ENCODE results near the gene STEAP3.

STEAP3 gene

DNA sequence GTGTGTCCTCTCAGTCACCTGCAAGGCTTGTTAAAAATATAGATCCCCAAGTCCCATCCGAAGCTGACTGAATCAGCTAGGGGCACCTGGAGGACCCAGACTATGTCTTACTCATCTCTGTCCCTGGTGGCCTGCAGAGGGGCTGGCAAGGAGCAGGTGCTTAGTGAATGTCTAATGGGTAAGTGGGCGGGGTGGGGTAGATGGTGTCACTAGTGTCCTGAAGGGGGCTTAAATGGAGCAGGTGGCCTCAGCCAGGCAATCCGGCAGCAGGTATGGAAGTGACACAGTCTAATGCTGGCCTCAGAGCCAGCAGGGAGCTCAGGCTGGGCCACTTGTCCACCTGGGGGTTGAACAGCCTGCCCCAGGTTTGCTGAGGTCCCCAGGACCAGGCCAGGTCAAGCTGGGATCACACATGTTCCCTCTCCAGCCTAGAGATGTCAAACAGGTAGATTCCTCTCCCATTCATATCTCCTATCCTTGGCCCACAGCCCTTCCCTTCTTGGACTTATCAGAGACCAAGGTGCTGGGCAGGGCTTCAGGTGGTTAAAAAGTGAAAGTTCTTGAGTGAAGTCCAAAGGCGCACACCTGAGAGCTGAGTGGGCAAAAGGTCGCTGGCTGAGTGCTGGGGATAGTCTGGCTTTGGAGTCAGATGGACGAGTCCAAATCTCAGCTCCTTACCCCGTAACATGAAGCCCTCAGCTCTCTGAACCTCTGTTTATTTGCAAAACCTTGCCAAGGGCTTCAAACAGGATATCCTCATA is 1.7 kb downstream of the STEAP3 start:
- DNase-seq (ENCODE audit: low read depth) = no peak

DNA sequence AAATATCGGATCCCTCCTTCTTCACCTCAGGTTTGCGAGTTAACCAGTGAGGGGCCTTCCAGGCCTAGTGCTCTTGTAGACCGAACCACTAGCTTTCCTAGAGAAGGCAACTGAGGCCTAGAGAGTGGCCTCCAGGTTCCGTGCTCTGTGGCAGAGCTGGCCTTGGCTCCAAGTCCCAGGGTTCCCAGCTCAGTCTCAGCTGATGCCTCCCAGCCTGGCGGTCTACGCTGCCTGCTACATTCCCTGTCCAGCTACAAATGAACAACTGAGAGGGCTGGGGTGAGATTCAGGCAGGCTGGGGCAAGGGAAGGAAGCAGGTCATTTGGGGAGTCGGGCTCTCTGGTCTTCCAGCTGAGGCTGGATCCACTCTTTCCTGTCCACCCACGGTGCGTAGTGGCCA is 2.3 kb downstream of the STEAP3 start:
- no peak for DNase-seq (ENCODE audit: low read depth)

DNA sequence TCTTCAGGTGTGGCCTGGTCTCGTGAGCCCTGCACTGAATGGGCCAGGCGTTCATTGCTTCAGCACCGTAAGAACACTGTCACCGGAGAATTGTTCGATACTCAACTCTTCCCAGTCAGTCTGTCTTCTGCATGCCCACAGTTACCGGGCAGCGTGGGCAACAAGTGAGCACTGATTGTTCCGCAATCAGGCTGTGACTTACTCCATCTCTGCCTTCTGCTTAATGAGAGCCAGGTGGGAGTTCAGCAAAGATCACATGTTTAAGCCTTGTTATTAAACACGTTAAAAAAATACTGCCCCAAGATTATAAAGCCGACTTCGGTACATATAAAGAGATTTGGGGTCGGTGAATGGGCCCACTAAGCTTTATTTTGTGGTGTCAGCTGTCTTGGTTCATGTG is 3.7 kb downstream of the STEAP3 start:
- no peak for DNase-seq (ENCODE audit: low read depth)

DNA sequence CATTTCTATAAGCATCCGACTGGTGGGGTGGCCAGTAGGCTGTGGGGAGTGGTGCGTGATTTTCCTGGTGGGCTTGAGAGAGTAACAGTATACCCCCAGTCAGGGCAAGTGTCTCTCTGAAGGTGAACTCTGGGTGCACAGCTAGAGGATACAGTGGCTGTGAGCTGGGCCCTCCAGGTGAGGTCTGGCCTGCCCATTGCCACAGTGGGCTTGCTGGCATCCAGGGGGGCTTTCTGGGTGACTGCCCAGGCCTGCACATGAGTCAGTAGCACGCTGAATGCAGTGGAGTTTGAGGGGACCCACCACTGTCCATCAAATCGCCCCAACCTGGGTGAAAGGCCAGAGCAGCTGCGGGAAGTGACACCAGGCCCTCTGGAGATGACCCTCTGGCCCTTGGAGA is 4.5 kb downstream of the STEAP3 start:
- DNase-seq (ENCODE audit: low read depth) = no peak

DNA sequence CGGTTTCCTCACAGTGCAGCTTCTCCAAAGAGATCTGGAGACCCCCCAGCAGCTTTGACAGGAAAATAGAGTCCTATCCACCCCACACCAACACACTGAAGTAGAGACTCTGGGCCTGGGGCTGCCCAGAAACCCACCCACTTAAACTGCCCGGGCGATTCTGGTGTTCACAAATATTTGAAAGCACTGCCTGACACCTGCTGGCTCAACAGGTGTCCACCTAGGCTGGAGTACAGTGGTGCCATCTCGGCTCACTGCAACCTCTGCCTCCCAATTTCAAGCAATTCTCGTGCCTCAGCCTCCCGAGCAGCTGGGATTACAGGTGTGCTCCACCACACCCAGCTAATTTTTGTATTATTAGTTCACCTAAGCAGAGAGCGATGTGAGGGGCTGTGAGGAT is 5.3 kb downstream of the STEAP3 start:
- DNase-seq (ENCODE audit: low read depth) = no peak

DNA sequence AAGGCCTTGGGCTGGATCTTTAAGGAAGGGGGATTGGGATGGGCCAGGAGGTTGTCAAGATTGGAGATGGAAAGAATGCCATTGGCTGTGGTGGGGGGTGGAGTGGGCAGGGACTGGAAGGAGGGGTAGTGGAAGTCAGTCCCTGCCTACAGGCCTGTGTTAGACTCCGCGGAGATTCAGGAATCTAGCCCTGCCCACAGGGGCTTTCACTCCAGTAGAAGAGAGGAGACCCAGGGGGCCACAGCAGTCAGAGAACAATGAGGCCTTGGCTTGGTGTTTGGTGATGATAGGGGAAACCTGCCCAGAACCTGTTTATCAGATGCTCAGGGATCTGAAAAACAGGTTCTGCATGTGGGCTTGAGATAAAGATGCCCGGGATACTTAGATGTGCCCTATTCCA is 6.1 kb downstream of the STEAP3 start:
- no peak for DNase-seq (ENCODE audit: low read depth)

DNA sequence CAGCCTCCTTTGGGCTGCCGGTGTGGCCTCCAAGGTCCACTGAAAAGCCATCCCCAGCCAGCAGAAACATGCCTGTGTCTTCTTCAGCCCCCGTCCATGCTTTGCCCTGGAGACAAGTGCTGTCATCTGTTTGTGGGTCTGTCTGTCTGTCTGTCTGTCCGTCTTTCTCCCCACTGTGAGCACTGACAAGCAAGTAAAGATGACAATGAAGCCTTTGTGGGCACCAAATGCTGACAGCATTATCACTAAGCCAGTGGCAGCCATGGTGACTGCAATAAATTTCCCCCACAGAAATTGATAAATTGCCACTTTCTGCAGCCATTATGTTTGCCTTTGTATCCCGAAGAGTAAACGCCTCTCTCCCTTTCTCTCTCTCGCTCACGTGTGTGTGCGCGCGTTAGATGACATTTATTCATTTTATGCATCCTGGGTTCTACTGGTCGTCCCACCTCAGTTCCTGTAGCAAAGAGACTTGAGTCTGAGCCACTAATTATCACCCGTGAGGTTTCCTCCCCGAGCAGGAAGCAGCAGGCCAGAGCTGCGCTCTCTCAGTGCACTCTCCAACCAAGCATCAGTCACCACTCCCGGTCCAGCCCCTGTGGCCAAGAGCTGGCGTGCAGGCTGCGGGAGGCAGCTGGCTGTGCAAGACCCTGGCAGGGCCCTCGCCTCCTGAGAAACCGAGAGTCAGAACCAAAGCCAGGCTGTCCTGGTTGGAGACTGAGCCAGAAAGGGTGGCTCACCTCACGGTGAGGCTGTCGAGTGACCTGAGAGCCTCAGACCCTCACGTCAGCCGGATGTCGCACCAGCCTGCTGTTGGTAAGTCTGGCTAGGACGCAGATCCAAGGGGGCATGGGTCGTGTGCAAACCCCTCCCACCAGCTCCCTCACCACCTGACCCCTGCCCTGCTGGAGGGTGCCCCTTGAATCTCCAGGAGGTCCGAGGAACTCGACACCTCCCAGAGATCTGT is 6.9 kb downstream of the STEAP3 start:
- DNase-seq (ENCODE audit: low read depth) = no peak

DNA sequence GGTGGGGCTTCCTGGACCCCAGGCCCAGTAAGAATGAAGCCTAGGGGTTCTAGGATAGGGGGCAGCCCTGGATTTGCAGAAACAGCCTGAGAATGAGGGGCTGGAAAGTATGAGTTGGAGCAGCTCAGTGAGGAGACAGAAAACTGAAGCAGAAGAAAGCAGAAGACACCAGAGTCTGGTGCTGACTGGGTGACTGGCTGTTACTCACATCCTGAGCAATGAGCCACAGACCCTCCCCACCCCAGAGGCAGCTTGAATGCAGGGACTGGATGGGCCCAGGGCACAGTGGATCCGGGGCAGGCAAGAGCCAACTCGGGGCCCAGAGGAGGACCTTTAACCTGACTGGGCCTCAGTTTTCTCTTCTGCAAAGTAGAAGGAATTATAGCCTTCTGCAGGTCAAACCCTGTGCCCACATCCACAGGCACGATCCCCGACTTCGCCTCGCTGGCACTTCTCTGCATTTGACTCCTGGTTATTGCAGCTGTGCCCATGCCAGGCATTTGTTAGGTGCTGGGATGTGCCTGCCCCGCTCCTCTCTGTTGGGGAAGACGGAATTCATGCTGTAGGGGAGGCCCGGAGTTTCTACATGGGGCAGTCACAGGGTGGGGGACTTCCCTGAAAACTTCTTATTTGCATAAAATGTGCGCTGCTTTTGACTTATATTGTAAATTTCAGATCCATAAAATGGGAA is 8.5 kb downstream of the STEAP3 start:
- no peak for DNase-seq (ENCODE audit: low read depth)

DNA sequence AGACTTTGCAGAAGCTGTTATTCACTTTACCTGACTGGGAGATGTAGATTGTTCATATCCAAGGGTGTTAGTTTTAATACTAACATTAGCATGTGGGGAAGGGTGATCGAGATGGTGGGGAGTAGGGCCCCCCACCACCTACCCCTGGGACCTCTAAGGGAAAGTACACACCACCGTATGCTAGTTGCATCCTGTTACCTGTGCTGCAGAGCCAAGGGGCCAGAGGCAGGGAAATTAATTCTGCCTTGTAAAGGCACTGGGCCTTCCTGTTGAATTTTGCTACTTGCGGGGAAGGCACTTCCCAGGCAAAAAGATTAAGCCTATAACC is 9.0 kb downstream of the STEAP3 start:
- no peak for DNase-seq (ENCODE audit: low read depth)

DNA sequence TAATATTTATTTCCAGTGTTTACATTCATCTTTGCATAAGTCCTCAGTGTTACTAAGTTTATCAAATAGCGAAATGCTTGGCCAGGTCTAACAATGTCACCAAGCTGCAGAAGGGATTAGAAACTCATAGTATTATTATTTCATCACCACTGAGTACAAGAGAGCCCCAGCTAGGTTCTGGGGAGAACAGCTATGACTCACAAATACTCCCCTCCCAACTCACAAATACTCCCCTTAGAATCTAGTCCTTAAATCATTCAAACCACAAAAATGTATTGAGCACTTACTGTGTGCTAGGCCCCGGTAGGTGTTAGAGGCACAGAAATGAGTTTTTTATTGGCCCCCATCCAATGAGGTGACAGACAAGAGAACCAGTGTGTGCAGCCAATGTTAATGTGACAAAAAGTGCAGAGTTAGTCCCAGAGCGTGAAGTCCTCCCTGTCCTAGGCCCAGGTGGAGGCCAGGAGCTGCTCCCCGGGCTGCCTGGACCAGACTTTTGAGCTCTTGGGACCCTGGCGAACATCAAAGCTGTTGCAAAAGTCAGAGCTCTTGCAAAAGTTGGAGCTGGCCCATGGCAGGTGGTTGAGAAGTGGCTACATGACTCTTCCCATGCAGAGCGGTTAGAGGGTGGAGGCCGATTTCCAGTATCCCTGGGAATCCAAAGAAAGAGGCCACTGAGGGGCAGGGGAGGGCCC is 9.8 kb downstream of the STEAP3 start:
- DNase-seq (ENCODE audit: low read depth) = peak; percentile 91

DNA sequence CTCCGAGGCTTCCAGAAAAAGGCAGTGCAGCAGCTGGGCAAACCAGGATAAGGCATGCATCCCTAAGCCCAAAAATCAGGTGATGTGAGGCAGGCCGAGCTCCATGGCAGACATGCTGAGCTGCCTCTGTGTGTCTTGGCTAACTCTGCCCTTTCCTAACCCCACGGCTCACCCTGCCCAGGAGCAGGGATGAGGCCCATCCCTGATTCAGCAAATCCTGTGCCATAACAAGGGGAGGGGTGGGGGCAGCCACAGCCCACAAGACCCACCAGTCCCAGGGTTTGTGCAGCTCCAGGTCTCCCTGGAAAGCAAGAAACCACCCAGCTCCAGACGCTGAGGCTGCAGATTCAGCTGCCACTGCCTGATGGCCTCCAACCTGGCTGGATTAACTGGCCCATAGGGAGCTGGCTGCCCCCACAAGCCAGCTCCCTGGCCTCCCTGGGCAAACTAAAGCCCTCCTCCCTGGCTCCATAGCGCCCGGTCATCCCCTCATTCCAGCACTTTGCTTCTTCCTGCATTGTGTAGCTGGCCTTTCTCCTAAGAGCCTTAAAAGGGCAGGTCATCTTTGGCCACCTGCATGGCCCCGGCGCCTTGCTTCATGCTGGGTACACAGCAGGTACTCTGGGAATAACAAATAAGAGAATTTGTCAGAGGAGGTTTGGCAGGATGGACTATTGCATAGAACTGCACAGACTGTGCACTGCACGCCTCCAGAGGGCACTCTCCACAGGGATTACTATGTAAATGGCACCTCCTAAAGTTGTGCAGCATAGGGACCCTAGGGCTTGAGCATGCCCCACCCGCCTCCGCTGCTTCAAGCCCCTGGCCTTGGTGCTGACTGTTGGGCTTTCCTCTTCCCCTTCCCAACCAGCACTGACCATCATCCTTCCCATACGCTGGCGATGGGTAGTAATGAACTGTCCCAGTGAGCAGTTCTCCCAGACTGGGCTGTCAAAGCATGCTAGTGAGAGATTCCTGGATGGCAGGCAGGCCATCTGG is 10.7 kb downstream of the STEAP3 start:
- no peak for DNase-seq (ENCODE audit: low read depth)

DNA sequence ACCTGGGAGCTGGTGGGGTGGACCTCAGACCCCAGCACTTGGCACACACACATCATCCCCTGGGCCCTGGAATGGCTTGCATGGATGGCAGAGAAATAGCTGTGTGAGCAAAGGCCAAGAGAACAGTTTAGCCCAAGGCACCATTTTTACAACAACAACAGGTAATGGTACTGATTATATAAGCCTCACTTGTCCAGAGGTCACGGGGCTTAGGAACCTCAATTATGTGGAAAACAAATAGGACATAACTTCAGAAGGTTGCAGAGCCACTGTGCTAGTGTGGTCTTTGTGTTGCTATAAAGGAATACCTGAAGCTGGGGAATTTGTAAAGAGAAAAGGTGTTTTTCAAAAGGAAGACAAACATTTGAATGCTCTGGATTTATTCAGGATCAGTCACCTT is 13.2 kb downstream of the STEAP3 start:
- DNase-seq (ENCODE audit: low read depth) = no peak

DNA sequence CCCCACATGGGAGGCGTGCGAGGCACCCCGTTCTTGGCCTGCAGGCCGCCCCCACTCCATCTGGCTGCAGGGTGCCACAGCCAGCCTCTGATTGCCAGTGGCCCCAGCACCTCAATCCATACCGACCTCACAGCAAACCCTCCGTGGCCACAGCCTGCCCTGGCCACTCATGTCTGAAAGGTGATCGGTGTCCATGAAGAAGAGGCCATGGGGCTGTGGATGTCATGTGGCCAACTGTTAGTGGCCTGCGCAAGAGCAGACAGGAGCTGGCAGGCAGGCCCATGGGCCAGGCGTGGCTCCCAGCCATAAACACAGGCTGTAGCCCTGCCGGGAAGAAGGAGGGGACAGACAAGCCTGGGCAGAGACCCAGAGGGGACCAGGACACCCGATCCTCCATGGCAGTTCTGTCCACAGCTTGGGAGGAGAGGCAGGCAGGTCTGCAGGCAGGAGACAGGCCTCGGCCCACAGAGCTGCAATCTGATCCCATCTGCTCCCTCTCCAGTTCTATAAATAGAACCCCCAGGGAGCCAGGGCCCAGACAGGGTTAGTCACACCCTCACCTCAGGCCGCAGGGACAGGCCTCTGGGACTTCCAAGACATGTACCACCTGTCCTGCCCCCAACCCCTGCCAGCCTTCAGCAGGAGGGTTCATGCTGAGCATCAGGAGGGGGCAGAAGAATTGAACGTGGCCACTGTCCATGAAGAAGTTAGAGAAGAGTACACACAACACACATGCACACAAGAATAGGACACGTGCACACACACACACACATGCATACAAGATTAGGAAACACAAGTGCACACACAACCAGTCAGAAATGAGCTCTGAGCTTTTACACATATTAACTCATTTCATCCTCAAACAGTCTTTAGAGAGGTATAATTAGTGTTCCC is 16.9 kb downstream of the STEAP3 start:
- DNase-seq (ENCODE audit: low read depth) = no peak

DNA sequence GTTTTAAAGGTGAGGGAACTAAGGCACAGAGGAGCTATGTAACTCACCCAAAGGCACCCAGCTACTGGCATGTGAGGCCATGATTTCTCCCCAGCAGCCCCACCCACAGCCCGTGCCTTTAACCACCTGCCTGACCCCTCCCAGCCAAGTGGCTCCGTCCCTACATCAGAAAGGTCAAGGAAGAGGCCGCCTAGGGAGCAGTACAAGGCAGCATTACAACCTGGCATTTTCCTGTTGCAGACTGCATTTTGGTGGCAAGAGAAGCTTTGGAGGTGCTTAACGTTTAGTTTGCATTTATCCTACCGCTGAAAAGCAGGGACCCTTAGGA is 17.5 kb downstream of the STEAP3 start:
- no peak for DNase-seq (ENCODE audit: low read depth)

DNA sequence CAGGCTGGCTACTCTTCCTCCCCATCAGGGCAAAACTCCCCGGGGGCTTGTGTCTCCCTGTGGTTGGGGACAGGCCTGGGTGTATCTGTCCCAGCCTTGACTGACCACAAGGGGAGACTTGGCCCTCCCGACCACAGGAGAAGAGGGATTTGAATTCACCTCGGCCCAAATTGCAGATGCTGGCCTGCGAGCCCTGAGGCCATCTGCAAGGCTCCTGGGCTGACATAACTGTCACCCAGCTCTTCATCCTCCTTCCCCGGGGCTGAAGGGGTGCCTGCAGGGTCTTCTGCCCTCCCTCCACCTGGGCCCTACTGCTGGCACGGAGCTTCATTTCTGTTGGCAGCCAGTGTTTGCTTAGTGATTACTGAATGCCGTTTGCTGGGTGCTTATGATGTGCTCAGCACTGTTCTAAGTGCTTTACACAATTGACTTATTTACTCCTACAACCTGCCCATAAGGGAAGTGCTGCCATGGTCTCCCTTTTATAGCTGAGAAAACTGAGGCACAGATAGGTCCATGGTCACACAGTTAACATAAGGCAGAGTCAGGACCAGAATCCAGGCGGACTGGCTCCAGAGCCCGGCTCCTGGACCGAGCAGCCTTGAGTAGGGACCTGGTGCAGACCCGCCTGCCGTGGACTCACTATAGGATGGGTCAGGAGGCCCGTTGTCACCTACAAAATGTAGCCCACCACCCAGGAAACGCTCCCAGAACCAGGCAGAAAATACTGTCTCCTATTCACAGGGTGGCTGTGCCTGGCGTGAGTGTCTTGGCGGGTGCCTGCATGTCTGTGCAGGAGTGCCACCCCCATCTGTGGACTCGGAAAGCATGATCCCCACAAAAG is 18.9 kb downstream of the STEAP3 start:
- no peak for DNase-seq (ENCODE audit: low read depth)

DNA sequence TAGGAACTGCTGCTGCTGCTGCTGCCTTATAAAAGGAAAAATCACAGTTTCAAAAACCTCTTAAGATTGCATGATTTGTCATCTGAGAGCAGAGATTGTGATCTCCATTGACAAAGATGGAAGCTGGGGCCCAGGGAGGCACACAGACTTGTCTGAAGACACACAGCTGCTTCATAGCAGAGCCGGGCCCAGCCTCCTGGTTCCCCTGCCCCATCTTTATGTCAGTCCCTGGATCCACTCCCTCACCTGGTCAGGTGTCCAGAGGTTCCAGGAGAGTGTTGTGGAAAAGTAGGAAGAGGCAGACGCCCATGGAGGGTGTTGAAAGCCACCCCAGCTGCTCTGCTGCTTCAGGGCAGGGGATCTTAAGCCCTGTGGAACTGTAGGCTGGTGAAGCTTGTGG is 20.0 kb downstream of the STEAP3 start:
- no peak for DNase-seq (ENCODE audit: low read depth)

DNA sequence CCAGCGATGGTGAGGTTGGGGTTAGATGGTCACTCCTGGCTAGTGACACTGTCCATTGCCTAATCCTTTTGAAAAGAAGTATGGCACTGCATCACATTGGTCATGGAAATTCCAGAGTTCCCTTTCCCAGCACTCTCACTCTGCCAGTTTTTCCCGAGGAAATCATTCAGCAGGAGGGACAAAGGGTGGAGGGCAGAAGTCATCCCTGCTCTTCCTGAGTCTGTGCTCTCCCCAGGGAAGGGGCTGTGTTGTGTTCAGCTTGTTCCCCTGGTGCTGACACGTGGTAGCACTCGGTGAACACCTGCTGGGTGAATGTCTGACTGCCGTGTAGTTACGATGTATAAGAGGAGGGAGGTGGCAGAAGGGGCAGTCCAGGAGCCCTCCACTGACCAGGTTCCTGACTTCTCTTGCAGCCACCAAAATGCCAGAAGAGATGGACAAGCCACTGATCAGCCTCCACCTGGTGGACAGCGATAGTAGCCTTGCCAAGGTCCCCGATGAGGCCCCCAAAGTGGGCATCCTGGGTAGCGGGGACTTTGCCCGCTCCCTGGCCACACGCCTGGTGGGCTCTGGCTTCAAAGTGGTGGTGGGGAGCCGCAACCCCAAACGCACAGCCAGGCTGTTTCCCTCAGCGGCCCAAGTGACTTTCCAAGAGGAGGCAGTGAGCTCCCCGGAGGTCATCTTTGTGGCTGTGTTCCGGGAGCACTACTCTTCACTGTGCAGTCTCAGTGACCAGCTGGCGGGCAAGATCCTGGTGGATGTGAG is 21.6 kb downstream of the STEAP3 start:
- DNase-seq (ENCODE audit: low read depth) = no peak

DNA sequence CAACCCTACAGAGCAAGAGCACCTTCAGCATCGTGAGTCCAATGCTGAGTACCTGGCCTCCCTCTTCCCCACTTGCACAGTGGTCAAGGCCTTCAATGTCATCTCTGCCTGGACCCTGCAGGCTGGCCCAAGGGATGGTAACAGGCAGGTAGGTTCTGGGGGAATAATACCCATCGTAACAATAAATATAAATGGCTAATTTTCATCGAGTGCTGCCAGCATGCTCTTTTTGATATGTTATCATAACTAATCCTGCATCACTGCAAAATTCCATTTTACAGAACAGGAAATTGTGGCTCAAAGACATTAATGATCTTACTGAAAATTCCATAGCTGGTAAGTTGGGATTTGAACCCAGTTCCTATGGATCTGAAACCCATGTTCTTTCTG is 22.2 kb downstream of the STEAP3 start:
- no peak for DNase-seq (ENCODE audit: low read depth)
